RKO (cell line): ENCODE data around the gene ASB10.

Experiments used
- DNase-seq: peaks from one replicate; pipeline ENCODE4 v3.0.0-alpha.2; 2016; ENCODE audit warnings: low spot score

Gene ASB10, protein sequence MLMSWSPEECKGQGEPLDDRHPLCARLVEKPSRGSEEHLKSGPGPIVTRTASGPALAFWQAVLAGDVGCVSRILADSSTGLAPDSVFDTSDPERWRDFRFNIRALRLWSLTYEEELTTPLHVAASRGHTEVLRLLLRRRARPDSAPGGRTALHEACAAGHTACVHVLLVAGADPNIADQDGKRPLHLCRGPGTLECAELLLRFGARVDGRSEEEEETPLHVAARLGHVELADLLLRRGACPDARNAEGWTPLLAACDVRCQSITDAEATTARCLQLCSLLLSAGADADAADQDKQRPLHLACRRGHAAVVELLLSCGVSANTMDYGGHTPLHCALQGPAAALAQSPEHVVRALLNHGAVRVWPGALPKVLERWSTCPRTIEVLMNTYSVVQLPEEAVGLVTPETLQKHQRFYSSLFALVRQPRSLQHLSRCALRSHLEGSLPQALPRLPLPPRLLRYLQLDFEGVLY

GRCh38 chr7:151186640-151187408 lies at the start of gene ASB10:
TSS of gene ASB10 (minus strand) at chr7:151187250. CDS start at chr7:151187130, 120 bp downstream.
- DNase-seq: no peak

DNA sequence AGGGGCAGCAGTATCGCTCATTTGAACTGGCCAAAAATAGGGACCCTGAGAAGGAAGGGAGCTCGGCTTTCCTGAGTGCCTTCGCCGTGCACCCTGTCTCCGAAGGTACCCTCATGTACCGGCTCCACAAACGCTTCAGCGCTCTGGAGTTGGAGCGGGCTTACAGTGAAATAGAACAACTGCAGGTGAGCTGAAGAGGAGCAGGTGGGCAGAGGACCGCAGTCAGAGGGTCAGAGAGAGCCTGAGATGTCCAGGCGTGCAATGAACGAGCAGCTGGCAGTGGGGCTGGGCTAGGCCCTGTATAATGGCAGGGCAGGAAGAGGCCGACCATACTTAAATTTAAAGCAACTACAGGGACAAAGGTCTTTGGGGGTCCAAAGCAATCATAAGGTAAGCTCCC lies 49.4 kb upstream of the ASB10 start:
- no peak for DNase-seq

DNA sequence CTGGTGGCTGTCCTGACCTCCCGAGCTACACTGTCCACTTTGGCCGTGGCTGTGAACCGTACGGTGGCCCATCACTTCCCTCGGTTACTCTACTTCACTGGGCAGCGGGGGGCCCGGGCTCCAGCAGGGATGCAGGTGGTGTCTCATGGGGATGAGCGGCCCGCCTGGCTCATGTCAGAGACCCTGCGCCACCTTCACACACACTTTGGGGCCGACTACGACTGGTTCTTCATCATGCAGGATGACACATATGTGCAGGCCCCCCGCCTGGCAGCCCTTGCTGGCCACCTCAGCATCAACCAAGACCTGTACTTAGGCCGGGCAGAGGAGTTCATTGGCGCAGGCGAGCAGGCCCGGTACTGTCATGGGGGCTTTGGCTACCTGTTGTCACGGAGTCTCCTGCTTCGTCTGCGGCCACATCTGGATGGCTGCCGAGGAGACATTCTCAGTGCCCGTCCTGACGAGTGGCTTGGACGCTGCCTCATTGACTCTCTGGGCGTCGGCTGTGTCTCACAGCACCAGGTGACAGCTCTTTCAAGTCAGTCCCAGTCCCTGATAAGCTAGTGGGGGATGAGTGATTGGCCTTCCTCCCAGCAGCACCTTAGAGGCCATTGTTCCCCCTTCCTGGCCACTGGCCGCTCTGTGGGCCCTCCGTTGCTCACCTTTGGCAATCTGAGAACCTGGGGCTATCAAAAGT lies 48.2 kb upstream of the ASB10 start:
- no peak for DNase-seq

DNA sequence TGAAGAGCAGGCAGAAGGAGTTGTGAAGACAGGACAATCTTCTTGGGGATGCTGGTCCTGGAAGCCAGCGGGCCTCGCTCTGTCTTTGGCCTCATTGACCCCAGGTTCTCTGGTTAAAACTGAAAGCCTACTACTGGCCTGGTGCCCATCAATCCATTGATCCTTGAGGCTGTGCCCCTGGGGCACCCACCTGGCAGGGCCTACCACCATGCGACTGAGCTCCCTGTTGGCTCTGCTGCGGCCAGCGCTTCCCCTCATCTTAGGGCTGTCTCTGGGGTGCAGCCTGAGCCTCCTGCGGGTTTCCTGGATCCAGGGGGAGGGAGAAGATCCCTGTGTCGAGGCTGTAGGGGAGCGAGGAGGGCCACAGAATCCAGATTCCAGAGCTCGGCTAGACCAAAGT lies 46.8 kb upstream of the ASB10 start:
- no peak for DNase-seq

DNA sequence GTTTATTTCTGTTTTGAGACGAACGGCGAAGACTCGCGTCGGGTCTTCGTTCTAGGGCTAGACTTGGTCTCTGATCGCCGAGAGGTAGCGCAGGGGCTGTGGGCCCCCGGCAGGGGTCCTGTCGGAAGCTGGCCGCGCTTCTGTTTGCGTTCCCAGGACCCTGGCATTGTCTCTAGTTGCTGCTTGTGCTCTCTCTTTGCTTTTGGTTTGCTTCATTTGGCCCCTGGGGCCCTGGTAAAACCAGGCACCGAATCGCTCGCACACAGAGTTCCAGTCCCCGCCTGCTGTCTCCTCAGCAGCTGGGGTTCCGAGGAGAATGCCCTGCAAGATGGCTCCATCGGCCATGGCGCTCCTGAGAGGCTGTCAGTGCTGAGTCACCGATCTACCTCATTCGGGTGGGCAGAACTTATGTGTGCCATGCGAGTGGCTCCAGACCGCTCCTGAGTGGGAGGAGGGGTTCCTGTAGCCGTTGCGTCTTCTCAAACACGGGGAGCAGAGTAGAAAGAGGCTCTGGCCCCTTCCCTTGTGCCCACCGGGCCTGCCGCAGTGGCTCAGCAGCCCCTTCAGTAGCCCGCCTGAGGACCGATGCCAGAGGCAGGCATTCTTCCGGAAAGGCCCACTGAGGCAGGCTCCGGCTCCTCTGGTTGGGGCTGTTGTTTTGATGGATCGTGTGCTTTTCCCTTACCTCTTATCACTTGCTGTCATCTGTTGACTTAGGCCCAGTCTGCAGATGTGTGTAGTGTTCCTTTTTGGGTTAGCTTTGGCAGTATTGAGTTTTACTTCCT lies 46.1 kb upstream of the ASB10 start:
- DNase-seq: peak; percentile 96

GRCh38 chr7:151232091-151232916 lies 45.3 kb upstream of the ASB10 start, which contains the start of gene CHPF2:
TSS of gene CHPF2 (plus strand) at chr7:151232483. CDS start at chr7:151234012, 1,529 bp downstream.
- peak; percentile 94 for DNase-seq

GRCh38 chr7:151231080-151231479 lies 44.0 kb upstream of the ASB10 start:
- peak; percentile 50 for DNase-seq

DNA sequence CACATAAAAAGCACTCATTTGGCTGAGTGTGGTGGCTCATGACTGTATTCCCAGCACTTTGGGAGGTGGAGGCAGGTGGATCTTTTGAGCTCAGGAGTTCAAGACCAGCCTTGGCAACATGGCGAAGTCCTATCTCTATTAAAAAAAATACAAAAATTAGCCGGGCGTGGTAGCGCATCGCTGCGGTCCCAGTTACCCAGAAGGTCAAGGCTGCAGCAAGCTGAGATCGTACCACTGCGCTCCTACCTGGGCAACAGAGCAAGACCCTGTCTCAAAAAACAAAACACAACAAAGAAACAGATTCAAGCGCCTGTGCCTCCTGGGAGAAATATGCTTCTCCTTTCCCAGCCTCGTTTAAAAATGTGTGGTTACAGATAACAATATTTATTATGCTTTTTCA lies 42.2 kb upstream of the ASB10 start:
- DNase-seq: no peak

DNA sequence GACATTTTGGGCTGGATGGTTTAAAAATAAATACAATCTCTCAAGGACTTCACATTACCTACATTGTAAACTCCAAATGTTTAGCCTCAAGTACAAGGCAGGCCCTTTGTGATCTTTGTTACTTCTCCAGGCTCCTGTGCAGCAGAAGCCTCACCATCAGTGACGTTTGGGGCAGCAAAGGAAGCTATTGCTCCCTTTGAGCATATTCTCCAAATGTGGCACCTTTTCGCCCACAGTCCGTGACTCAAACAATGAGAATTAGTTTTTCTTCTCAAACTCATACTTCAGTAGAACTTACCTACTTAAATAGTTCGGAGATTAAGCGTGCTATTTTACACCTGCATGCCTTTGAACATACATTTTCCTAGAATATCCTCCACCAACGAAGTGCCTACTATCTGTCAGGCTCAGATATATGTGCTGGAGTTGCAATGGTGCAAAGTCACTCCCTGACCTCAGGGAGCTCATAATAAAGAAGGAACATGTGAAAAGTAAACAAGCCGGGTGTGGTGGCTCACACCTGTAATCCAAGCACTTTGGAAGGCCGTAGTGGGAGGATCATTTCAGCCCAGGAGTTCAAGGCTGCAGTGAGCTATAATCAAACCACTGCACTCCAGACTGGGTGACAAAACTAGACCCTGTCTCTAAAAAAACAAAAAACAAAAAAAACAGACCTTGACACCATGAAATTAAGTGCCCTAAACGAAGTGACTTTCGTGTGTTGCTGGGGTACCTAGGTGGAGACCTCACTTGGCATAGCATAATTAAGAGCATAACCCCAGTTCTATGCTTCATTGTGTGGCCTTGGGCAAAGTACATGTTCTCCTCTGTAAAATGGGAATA lies 41.2 kb upstream of the ASB10 start:
- no peak for DNase-seq

DNA sequence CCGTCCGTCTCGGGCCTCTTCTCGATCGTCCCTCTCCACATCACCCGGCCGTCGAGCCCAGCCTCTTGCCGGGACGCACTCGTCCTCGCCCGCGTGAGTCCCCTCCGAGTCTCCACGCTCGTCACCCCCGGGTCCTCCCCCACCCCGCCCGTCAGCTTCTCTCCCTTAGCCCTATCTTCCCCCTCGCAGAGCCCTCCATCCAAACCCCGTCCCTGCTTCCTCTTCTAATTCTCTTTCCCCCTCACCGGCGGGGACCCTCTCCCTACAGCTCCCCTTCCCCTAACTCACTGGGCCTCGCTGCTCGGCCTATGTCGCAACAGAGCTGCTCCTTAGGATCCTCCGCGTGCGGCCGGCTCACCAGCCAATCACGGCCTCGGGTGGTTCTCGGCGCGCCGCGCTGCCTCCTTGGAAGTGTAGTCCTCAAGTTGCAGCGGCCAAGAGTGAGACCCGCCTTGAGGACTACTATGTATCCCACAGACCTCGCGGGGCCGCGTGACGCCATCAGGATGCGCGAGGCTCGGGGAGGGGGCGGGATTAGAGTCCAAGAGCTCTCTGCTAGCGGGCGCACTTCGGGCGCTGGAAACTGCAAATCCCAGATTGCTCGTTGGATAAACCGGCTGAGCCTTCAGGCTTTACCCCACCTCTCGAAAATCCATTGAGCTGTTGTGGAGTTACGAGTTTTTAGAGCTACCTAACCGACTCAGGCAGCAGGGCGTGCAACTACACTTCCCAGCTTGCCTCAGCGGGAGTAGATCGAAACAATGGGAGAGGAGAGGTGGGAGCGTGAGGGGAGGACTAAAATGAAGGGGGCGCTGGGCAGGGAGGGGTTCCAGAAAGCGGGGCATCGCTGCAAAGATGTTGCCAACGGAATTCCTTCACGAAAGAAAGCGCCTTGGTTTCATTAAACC lies 40.1 kb upstream of the ASB10 start, which contains the start of gene ABCF2:
ABCF2 (minus strand) TSS at position 331 of the 908 bp plus-strand sequence. CDS start 747 bp downstream, outside the sequence.
- DNase-seq: peak; percentile 100

GRCh38 chr7:151226560-151226874 lies 39.5 kb upstream of the ASB10 start:
- DNase-seq: no peak

GRCh38 chr7:151225948-151226510 lies 39.0 kb upstream of the ASB10 start:
- DNase-seq: peak; percentile 79

- no peak for DNase-seq
Measured at GRCh38 chr7:151223728-151224127, 36.7 kb upstream of the ASB10 start.

- DNase-seq: no peak
Measured at GRCh38 chr7:151218170-151218569, 31.1 kb upstream of the ASB10 start.

- no peak for DNase-seq
Measured at GRCh38 chr7:151215396-151215795, 28.3 kb upstream of the ASB10 start.

DNA sequence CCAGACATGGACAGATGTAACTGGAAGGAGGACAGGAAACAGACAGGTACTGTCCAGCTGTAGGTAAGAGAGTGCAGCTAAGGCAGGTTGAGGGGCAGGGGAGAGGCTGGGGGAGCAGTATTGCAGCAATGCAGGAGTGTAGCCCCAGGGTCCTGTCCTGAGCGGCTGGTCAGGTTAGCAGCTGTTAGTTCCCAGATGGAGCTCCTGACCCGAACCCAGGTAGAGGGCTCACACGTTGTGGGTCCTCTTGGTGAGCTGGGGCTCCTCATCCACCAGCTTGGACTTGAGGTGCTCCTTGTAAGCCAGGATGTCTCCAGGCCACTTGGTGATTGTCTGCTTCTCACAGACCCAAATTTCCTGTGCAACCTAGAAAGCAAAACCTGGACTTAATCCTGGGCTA lies 26.8 kb upstream of the ASB10 start:
- DNase-seq: no peak

GRCh38 chr7:151212626-151213025 lies 25.6 kb upstream of the ASB10 start:
- no peak for DNase-seq

- no peak for DNase-seq
Measured at GRCh38 chr7:151211155-151211772, 24.2 kb upstream of the ASB10 start.
